GM19455 (cell line): ENCODE results near the gene SRP54.
"Not testable (repeated sequence)": the region's sequence is repeated elsewhere in the genome, so short reads cannot be mapped to it uniquely, and the experiment has no call there.

ENCODE experiments used
- ATAC-seq: cut with Tn5 transposase; IDR thresholded peaks from one replicate; pipeline ENCODE4 v1.9.1; 2021; ENCODE audit not compliant: unreplicated experiment

The SRP54 gene

DNA sequence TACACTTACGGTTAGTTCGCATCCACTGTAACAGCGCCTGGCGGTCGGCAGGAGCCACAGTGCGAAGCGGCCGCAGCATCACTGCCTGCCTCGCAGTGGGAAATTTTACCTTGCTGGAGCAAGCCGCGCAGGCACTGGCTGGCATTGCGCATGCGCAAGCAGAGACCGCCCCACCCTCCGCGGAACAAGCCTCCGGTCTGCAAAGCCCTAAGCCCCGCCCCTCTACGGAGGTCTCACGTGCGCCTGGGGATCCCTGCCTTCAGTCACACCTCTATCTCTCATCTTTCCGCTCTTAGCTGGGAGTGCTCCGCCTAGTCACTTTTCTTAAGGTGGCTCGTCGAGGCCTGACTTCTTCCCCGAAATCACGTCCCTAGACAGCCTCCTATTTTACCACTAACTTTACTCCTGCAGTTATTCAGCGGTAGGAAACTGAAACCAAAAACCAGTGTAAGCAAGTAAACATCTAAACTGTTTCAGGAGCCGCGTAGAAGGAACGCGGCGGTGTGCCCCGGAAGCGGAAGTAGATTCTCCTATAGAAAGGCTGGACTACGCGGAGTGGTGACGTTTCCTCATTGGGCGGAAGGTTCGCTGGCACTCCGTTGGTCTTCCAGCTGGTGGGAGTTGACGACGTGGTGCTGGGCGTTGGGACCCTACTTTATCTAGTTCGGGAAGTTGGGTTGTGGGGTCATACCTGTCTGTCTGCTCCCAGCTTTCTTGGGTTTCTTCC, at the start of gene SRP54:
Gene SRP54 (plus strand): TSS at position 572 of the 727 bp plus-strand sequence. CDS start 13,718 bp downstream, outside the sequence.
- ATAC-seq: peak; percentile 87

DNA sequence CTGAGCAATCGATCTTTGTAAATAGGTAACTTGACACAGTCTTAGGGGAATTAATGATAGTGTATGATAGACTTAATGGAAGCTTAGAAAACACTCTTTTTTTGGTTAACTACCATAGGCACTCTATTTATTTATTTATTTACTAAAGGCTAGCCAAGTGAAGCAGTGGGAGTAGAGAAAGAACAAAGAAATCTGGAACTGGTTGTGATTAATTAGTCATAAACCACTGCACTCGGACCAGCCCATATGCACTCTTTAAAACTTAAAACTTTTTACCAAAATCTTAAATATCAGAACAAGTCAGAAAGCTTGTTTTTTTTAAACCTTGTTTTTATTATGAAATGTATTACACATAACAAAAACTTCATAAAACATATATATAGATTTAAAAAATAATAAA, 49.5 kb upstream of the SRP54 start:
- no peak for ATAC-seq

DNA sequence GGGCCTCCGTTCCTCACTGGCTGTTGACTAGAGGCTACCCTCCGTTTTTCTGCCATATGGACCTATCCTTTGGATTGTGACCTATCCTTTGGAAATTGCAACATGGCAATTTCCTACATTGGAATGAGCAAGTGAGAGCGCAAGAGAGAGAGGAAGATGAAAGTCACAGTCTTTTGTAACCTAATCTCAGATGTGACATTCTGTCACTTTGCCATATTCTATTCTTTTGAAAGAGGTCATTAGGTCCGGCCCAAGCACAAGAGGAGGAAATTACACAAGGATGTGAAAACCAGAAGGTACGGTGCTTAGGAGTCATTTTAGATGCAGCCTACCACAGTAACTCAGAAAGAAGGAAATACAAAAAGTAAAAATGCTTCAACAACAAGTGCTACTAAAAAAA, 47.3 kb upstream of the SRP54 start:
- no peak for ATAC-seq

DNA sequence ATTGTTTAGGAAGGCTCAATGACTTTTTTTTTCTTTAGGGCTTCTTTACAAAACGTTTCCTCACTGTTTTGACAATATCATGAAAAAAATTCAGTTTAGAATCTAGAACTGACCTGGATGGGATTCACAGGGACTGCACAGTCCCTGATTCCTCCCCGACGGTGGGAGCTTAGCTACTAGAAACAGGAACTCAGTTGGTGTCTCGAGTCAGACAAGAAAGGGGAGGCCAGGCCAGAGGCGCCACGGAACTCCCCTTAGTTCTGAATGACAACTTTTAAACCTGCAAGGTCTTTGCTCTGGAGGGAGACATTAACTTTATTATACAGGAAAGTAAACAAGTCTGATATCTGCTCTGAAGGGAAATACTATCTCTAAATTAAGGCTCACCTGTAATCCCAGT, 45.4 kb upstream of the SRP54 start:
- ATAC-seq: no peak

DNA sequence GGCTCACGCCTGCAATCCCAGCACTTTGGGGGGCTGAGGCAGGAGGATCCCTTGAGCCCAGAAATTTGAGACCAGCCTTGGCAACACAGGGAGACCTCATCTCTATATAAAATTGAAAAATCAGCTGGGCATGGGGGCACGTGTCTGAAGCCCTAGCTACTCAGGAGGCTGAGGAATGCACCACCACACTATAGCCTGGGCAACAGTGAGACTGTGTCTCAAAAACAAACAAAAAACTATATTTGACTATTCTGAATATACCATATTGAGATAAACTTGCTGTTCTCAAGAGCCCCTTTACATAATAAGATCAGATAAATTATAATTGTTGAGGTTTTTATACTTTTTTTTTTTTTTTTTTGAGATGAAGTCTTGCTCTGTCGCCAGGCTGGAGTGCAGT, 44.9 kb upstream of the SRP54 start:
- ATAC-seq: no peak

DNA sequence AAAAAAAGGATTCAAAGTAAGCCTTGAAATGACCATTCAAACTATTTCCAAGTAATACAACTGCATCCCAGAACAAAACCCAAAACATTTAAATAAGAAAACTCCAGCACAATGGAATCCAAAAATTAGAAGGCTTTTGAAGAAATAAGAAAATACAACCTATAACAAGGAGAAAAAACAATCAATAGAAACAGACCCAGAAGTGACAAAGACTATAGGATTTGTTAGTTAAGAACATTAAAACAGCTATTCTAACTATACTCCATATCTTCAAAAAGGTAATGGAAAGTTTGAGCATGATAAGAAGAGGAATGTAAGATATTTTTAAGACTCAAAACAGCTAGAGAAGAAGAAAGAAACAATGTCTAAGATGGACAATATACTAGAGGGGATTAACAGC, 39.3 kb upstream of the SRP54 start:
- ATAC-seq: no peak

DNA sequence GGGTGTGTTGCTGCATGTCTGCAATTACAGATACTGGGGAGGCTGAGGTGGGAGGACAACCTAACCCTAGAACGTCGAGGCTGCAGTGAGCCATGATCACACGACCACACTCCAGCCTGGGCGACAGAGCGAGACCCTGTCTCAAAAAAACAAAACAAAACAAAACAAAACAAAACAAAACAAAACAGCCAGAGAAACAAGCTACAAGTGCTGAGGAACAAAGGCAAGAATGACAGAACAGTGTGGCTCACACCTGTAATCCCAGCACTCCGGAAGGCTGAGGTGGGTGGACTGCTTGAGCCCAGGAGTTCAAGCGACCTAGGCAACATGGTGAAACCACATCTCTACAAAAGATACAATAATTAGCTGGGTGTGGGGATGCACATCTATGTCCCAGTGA, 38.0 kb upstream of the SRP54 start:
- no peak for ATAC-seq

DNA sequence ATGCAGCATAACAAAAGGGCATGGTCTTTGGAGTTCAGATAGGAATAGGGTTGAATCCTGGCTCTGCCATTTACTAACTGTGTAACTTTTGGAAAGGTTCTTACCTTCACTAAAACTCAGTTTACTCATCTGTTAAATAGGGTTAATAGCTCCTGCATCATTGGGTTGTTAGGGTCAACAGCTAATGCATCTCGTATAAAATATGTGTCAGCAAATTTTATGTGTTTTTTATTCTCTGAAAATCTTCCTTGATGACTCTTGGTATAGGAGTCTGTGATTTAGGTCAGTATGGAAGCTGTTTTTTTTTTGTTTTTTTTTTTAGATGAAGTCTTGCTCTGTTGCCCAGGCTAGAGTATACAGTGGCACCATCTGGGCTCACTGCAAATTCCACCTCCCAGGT, 36.1 kb upstream of the SRP54 start:
- no peak for ATAC-seq

DNA sequence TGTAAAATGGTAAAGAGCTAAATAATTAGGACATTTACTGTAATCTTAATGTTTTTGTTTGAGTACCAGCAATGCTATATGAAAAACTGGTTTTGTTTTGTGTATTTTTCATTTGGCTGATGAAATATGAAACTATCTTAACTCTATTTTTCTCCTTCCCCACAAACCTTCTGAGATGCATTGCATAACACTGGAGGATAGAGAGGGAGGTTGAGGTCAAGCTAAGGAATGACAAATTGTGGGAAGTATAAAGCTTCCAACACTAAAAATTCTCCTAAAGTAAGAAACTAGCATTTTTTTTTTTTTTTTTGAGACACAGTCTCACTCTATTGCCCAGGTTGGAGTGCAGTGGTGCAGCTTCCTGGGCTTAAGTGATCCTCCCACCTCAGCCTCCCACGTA, 31.5 kb upstream of the SRP54 start:
- no peak for ATAC-seq

DNA sequence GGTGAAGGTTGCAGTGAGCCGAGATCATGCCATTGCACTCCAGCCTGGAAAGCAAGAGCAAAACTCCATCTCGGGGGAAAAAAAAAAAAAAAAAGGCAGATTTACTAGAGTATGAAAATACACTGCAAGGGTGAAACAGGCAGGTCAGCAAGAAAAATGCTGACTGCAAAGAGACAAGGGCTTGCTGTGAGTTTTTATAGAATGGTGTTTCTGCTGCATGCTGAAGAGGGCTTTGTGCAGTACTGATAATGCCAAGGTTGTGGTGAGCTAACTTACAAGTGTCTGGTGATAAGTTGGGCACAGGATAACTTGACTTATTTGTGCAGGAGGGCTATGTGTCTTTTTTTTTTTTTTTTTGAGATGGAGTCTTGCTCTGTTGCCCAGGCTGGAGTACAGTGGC, 25.9 kb upstream of the SRP54 start:
- no peak for ATAC-seq

DNA sequence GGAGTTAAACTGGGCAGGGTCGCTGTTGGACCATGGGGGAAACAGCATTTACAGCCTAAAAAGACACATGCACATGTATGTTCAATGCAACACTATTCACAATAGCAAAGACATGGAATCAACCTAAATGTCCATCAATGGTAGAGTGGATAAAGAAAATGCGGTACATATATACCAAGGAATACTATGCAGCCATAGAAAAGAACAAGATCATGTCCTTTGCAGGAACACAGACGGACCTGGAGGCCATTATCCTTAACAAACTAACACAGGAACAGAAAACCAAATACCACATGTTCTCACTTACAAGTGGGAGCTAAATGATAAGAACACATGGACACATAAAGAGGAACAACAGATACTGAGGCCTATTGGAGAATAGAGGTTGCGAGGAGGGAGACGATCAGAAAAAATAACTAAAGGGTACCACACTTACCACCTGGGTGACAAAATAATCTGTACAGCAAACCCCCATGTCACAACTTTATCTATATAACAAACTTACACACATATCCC, 25.0 kb upstream of the SRP54 start:
- ATAC-seq: no peak

DNA sequence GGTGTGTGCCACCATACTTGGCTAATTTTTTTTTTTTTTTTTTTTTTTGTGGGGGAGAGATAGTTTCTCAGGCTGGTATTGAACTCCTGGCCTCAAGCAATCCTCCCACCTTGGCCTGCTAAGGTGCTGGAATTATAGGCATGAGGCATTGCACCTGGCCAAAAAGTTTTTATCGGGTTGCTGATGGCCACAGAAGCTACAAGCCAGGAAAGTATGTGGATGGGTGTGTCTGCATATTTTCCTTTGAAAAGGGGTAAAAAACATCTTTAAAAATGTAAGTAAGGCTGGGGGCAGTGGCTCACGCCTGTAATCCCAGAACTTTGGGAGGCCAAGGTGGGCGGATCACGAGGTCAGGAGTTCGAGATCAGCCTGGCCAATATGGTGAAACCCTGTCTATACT, 20.7 kb upstream of the SRP54 start:
- not testable (repeated sequence) for ATAC-seq

DNA sequence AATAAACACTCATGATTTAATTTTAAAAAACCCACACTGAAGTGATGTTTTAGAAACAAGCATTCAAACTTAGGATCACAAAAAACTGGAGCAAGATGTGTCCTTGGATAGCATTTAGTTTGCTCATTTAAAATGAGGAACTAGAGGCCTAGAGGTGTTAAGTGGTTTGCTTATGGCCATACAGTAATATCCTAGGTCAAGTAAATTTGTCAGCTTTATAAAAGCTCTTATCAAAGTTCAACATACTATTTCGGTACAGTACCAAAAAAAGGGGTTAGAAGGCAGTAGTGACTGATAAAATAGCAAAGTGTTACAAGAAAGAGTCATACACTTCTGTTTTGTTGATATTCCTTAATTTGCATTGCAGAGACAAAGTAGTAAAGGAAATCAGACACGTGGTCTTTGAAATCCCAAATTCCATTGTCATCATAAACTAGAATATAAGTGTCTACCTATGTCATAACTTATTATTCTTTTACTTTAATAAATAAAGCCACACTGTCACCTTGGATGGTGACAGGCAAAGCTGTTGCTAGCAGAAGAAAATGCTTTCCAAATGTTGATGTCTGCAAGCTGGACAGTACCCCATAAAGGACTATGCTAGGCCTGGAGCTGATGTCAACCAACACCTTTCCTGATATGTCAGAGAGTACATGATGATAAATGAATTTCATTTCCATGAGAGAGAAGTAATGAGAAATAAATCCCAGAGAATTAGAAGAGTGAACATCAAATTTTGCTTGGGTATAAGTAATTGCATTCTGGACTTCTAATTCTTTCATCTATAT, 17.6 kb upstream of the SRP54 start:
- no peak for ATAC-seq

DNA sequence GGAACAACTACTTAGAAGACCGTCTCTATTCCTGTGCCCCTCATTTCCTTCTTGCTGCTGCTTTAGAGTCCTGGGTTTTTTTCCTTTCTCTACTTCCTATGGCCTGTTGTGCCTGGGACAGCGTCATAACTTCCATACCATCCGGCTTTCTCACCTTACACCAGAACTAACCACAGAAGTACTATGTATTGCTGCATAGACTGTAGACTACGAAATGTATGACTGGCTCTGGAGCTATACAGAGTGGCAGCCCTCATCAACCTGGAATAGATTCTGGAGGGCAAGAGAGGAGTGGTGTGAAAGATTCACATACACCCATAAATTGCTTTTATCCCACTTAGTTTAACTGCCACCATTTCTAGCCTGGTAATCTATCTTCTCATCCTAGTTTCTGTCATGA, 16.9 kb upstream of the SRP54 start:
- no peak for ATAC-seq

DNA sequence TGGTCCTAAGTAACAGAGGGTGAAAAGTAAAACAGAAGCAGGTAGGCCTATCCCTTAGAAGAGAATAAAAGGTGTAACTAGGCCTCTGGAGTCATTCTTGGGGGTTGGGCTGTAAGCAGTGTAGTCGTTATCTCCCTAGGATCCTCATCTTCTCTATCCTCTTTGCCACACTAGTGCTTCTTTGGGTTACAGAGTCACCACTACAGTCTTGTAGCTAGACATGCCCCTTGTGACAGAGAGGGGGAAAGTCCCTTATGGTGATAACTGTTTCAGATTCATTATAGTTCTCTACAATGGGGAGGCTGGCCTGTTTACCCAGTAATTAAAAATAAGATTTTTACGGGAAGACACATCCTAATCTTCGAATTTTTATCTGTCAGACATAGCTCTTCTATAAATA, 16.4 kb upstream of the SRP54 start:
- ATAC-seq: no peak

DNA sequence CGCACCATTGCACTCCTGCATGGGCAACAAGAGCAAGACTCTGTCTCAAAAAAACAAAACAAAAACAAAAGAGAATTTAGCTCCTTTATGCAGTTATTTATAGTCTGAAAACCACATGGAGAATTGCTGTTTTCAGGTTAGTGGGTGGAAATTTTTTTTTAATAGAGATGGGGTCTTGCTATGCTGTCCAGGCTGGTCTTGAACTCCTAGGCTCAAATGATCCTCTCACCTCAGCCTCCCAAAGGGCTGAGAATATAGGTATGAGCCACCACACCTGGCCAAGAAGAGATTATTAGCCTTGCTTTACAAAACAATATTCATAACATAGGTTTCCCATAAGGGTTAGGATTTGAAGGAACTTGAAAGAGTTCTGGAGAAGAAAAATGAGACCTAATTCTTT, 12.1 kb upstream of the SRP54 start:
- no peak for ATAC-seq

DNA sequence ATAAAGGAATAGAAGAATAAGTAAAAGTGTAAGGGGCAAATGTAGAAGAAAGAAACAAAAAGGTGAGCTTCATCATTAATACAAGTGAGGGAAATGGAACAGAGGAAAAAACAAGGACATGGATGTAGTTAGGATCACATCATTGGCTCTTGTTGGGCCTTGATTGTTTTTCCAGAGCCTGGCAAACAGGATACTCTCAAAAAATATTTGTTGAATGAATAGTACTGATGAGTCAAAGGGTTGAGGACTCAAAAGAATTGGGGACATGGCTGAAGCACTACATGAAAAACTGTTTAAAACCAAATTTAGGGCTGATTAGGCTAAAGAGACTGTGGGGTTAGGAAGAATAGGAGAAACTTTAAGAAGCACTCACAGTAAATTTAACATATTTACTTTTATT, 11.4 kb upstream of the SRP54 start:
- ATAC-seq: no peak

DNA sequence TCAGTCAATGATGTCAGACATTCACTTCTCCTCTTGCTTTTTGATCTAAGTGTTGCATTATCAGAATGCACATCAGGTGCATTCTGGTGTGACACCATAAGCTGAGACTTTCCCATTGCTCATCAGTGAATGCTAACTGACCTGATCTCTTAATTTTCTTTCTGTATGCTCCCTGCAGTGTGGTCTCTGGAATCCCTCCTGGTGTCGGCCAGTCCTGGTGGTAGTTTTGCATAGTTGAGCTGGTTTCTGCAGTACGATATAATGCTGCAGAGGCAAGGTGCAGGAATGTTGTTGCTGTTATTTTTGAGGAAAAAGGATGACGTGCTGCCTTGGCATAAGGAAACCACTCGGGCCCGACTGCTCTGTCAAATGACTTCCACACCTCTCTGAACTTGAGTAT, 11.0 kb upstream of the SRP54 start:
- no peak for ATAC-seq

DNA sequence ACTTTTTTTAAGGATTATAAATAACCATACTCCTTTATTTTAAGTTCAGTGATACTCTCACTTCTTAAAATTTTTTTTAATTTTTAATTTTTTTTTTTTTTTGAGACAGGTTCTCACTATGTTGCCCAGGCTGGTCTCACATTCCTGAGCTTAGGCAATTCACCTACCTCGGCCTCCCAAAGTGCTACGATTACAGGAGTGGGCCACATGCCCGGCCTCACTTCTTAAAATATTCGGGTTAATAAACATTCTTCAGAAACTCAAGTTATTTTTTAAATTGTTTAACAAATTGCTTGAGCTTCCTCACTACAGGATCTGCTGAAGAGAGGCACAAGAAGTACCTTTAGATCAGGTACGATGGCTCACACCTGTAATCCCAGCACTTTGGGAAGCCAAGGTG, 4.3 kb upstream of the SRP54 start:
- ATAC-seq: no peak

DNA sequence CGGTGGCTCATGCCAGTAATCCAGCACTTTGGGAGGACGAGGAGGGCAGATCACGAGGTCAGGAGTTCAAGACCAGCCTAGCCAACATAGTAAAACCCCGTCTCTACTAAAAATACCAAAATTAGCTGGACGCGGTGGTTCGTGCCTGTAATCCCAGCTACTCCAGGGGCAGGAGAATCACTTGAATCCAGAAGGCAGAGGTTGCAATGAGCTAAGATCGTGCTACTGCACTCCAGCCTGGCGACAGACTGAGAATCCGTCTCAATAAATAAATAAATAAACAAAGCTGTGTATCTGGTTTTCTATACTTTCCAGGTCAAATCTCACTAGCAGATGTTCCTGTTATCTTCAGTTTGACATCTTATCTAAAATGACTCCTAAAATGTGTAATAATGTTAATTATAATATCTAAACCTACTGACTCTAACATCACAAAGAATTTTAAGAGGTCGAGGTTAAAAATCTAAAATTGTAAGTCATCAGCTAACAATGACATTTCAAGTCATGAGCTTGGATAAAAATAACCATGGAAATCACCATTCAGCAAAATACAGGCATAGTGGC, 2.4 kb upstream of the SRP54 start:
- ATAC-seq: no peak

DNA sequence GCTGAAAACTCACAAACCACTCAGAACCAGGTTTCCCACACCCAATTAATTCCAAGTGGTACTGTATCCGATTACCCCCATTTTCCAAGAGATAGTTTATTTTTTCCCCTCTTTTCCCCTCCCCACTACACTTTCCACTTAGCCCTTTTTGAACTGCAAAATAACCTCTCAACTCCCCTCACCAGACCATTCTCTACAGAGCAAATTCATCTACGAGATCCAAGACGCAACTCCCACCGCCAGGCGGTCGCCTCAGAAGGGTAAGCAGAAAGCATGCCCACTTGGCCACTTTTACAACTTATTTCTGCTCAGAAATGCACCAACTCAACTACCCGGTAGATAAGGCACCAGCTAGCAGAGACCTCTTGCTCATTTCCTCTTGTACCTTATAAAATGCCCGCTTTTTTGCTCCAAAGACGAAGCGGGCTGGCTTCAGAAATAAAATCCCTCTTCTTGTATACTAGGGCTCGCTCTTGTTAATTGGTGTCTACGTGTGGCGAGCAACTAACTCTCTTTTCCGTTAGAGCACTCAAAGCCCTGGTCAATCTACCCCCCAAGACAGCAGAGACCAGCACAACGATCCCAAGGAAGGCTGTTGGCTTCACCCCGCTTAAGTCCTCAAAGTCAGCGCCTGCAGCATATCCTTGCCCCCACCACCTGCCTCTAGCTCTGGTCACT, 910 bp upstream of the SRP54 start:
- ATAC-seq: peak; percentile 10
